Activated CD4-positive, alpha-beta T cell treated with anti-CD3 and anti-CD28 coated beads for 36 hours (primary cell): Measurements from ENCODE around the gene C3orf18. TPM values are rescaled to one million over a fixed set of nuclear protein-coding genes. Genes with fewer than 3 reads are reported as not detected.

Experiments
- ATAC-seq: fragments of 200-7000 bp; cut with Tn5 transposase; one replicate; pipeline ENCODE4 v1.10.0; 2021; ENCODE audit warnings: mild to moderate bottlenecking, moderate library complexity
- CTCF ChIA-PET: fragments of 350-600 bp; sonication (Branson Sonifier 250); formaldehyde crosslinking; loops from one replicate; lab custom pipeline; 2021; ENCODE audit warnings: antibody characterized with exemption; lab: Charles Lee
- POLR2A ChIA-PET: fragments of 350-600 bp; sonication (Branson Sonifier 250); formaldehyde crosslinking; loops from one replicate; lab custom pipeline; 2021; ENCODE audit warnings: antibody characterized with exemption, inconsistent platforms; lab: Charles Lee
- DNase-seq: peaks from one replicate; pipeline ENCODE4 v3.0.0-alpha.2; 2020
- H3K27ac Mint-ChIP-seq: one replicate; pipeline ENCODE4 v1.8.0; 2021; ENCODE audit warnings: mixed read lengths
- H3K27me3 Mint-ChIP-seq: one replicate; pipeline ENCODE4 v1.8.0; 2021; ENCODE audit warnings: mixed read lengths
- H3K36me3 Mint-ChIP-seq: one replicate; pipeline ENCODE4 v1.8.0; 2021; ENCODE audit warnings: low read depth, mixed read lengths
- H3K4me1 Mint-ChIP-seq: one replicate; pipeline ENCODE4 v1.8.0; 2021; ENCODE audit warnings: mixed read lengths
- H3K4me3 Mint-ChIP-seq: one replicate; pipeline ENCODE4 v1.8.0; 2021; ENCODE audit warnings: mild to moderate bottlenecking, moderate library complexity, mixed read lengths
- H3K9me3 Mint-ChIP-seq: one replicate; pipeline ENCODE4 v1.8.0; 2021; ENCODE audit warnings: low read depth, mixed read lengths
- intact Hi-C, 2 experiments: fragments of 100-400 bp; cut with DNase I in 1 of 2; cut with micrococcal nuclease in 1 of 2; formaldehyde crosslinking; loops; one replicate each; pipeline versions ENCODE4 v1.14.2 to v1.15.1; 2022 to 2024; cut with DNase I, micrococcal nuclease
- total RNA-seq, 2 experiments: library from RNA; stranded (reverse); gene quantifications; one replicate each; pipeline ENCODE4 v1.2.3, GENCODE V29; 2021

Gene C3orf18
- 10 to 100 TPM; 31.7 to 31.9 TPM for total RNA-seq

- POLR2A ChIA-PET, result interaction anchor here (0.5 to 10.4 kb wide), 12 partner anchors 14 to 1374 kb away, joined by 3 to 267 read pairs (median 4); partner anchors contain the start of genes CISH, HYAL3, MAPKAPK3 and NAA80
- ATAC-seq (peak; percentile 80), DNase-seq (peak; percentile 98)
- Mint-ChIP-seq H3K4me3 (peak within 1 kb of the TSS; percentile 100), H3K4me1 (peaks cover 51% of the 10 kb centered on the region), H3K9me3 (no peaks in the 10 kb centered on the region), H3K27me3 (no peaks in the 10 kb centered on the region), H3K36me3 (peaks cover 35% of the 10 kb centered on the region), H3K27ac (peak within 1 kb of the TSS; percentile 99)
- intact Hi-C loops, result loop anchor here (1.0 to 5.0 kb wide), 5 partner anchors 202 to 1490 kb away; partner anchors contain the start of genes MANF (in 2 of the 2), CYB561D2 (in 1 of the 2), DUSP7 (in 1 of the 2) and GNAI2 (in 1 of the 2)
- CTCF ChIA-PET, result interaction anchor here (0.7 to 19.8 kb wide), 10 partner anchors 16 to 321 kb away, joined by 3 to 647 read pairs (median 4); partner anchors contain the start of genes CISH, CYB561D2, MAPKAPK3 and NPRL2
Measured at GRCh38 chr3:50567386-50568167, at the start of gene C3orf18. C3orf18 (minus strand) TSS chr3:50567747; CDS start chr3:50565699, 2,048 bp downstream.

GRCh38 chr3:50616770-50617095 is 49.2 kb upstream of the C3orf18 start:
- peaks cover 63% of the 10 kb centered on the region for H3K4me1 Mint-ChIP-seq

GRCh38 chr3:50616003-50616769 is 48.6 kb upstream of the C3orf18 start:
- ChIA-PET POLR2A (interaction anchor here (0.6 to 13.7 kb wide), 12 partner anchors 10 to 884 kb away, joined by 3 to 267 read pairs (median 4); partner anchors contain the start of genes C3orf18, DCAF1 and HEMK1), CTCF (interaction anchor here (0.6 to 25.3 kb wide), 30 partner anchors 9 to 1437 kb away, joined by 3 to 647 read pairs (median 5); partner anchors contain the start of genes C3orf18, DOCK3, HEMK1 and MANF)
- DNase-seq (peak; percentile 92), ATAC-seq (peak; percentile 24)
- no peaks in the 10 kb centered on the region for H3K27me3 Mint-ChIP-seq
- H3K36me3 Mint-ChIP-seq, result peaks cover 78% of the 10 kb centered on the region
- H3K4me3 Mint-ChIP-seq, result peak overlapping the region; percentile 96
- no peaks in the 10 kb centered on the region for H3K9me3 Mint-ChIP-seq
- intact Hi-C loops, result loop anchor here (1.0 to 10.0 kb wide), 17 partner anchors 16 to 1659 kb away; partner anchors contain the start of genes MANF (in 2 of the 2), DOCK3 (in 1 of the 2), HEMK1 (in 1 of the 2) and HYAL3 (in 1 of the 2)
- H3K27ac Mint-ChIP-seq, result peak overlapping the region; percentile 96
- peaks cover 62% of the 10 kb centered on the region for H3K4me1 Mint-ChIP-seq

More at GRCh38 chr3:50616770-50617095, 49.2 kb upstream of the C3orf18 start:
- no peaks in the 10 kb centered on the region for H3K27me3 Mint-ChIP-seq
- H3K36me3 Mint-ChIP-seq, result peaks cover 74% of the 10 kb centered on the region
- peak overlapping the region; percentile 96 for H3K4me3 Mint-ChIP-seq
- ChIA-PET CTCF (interaction anchor here (0.8 to 25.3 kb wide), 18 partner anchors 10 to 772 kb away, joined by 3 to 647 read pairs (median 8); partner anchors contain the start of genes C3orf18, DOCK3, HEMK1 and MANF), POLR2A (interaction anchor here (0.6 to 13.7 kb wide), 7 partner anchors 15 to 309 kb away, joined by 3 to 267 read pairs (median 9); partner anchors contain the start of genes C3orf18 and HEMK1)
- H3K9me3 Mint-ChIP-seq, result no peaks in the 10 kb centered on the region
- peak overlapping the region; percentile 96 for H3K27ac Mint-ChIP-seq
- peak; percentile 98 for DNase-seq
- peak; percentile 55 for ATAC-seq
- intact Hi-C loops, result loop anchor here (1.0 to 10.0 kb wide), 17 partner anchors 16 to 1658 kb away; partner anchors contain the start of genes MANF (in 2 of the 2), DOCK3 (in 1 of the 2), HEMK1 (in 1 of the 2) and HYAL3 (in 1 of the 2)

GRCh38 chr3:50615190-50615589 is 47.6 kb upstream of the C3orf18 start:
- no peak for ATAC-seq
- Mint-ChIP-seq H3K4me3 (peak overlapping the region; percentile 96), H3K4me1 (peaks cover 52% of the 10 kb centered on the region), H3K36me3 (peaks cover 78% of the 10 kb centered on the region), H3K27me3 (no peaks in the 10 kb centered on the region), H3K9me3 (no peaks in the 10 kb centered on the region), H3K27ac (peak overlapping the region; percentile 96)
- intact Hi-C loops, result loop anchor here (5.0 to 10.0 kb wide), 4 partner anchors 272 to 1660 kb away; partner anchors contain the start of genes PARP3 (in 1 of the 2), RRP9 (in 1 of the 2) and WDR82 (in 1 of the 2)
- DNase-seq, result no peak
- ChIA-PET CTCF (interaction anchor here (0.8 to 25.3 kb wide), 22 partner anchors 8 to 773 kb away, joined by 3 to 647 read pairs (median 6); partner anchors contain the start of genes C3orf18, DOCK3 and HEMK1), POLR2A (interaction anchor here (1.2 to 13.7 kb wide), 4 partner anchors 9 to 45 kb away, joined by 3 to 267 read pairs (median 13); partner anchors contain the start of genes C3orf18 and HEMK1)

- CTCF ChIA-PET, result interaction anchor here (0.5 to 25.3 kb wide), 19 partner anchors 9 to 775 kb away, joined by 3 to 647 read pairs (median 5); partner anchors contain the start of genes C3orf18 and HEMK1
- intact Hi-C loops, result loop anchor here (1.0 to 10.0 kb wide), 13 partner anchors 11 to 1662 kb away; partner anchors contain the start of genes CYB561D2 (in 2 of the 2), NPRL2 (in 2 of the 2), GNAI2 (in 1 of the 2) and HYAL3 (in 1 of the 2)
- Mint-ChIP-seq H3K27ac (peak overlapping the region; percentile 98), H3K27me3 (no peaks in the 10 kb centered on the region), H3K9me3 (no peaks in the 10 kb centered on the region), H3K4me3 (peak overlapping the region; percentile 96), H3K4me1 (peaks cover 39% of the 10 kb centered on the region), H3K36me3 (peaks cover 83% of the 10 kb centered on the region)
- ATAC-seq (no peak), DNase-seq (peak; percentile 15)
- POLR2A ChIA-PET, result interaction anchor here (0.8 to 13.7 kb wide), 4 partner anchors 11 to 43 kb away, joined by 5 to 267 read pairs (median 204); partner anchors contain the start of genes C3orf18 and HEMK1
Measured at GRCh38 chr3:50612970-50613846, 45.7 kb upstream of the C3orf18 start.

- H3K4me3 Mint-ChIP-seq, result peak overlapping the region; percentile 96
- ChIA-PET CTCF (interaction anchor here (0.5 to 25.3 kb wide), 14 partner anchors 9 to 780 kb away, joined by 3 to 647 read pairs (median 5); partner anchors contain the start of genes C3orf18 and HEMK1), POLR2A (interaction anchor here (0.6 to 13.7 kb wide), 8 partner anchors 11 to 923 kb away, joined by 3 to 267 read pairs (median 8); partner anchors contain the start of genes C3orf18, CYB561D2, HEMK1 and MST1)
- intact Hi-C loops, result loop anchor here (1.0 to 10.0 kb wide), 13 partner anchors 10 to 1662 kb away; partner anchors contain the start of genes CYB561D2 (in 2 of the 2), NPRL2 (in 2 of the 2), GNAI2 (in 1 of the 2) and HYAL3 (in 1 of the 2)
- peaks cover 87% of the 10 kb centered on the region for H3K36me3 Mint-ChIP-seq
- peak overlapping the region; percentile 98 for H3K27ac Mint-ChIP-seq
- H3K27me3 Mint-ChIP-seq, result no peaks in the 10 kb centered on the region
- DNase-seq (no peak), ATAC-seq (no peak)
- H3K9me3 Mint-ChIP-seq, result no peaks in the 10 kb centered on the region
- H3K4me1 Mint-ChIP-seq, result peaks cover 37% of the 10 kb centered on the region
Measured at GRCh38 chr3:50612234-50612882, 44.8 kb upstream of the C3orf18 start.

- H3K36me3 Mint-ChIP-seq, result peaks cover 94% of the 10 kb centered on the region
- H3K9me3 Mint-ChIP-seq, result no peaks in the 10 kb centered on the region
- H3K27ac Mint-ChIP-seq, result peak within 1 kb of the TSS; percentile 100
- intact Hi-C loops, result loop anchor here (1.0 to 10.0 kb wide), 15 partner anchors 9 to 1663 kb away; partner anchors contain the start of genes CYB561D2 (in 2 of the 2), NPRL2 (in 2 of the 2), GNAI2 (in 1 of the 2) and HEMK1 (in 1 of the 2)
- peak; percentile 99 for DNase-seq
- no peaks in the 10 kb centered on the region for H3K27me3 Mint-ChIP-seq
- peaks cover 39% of the 10 kb centered on the region for H3K4me1 Mint-ChIP-seq
- CTCF ChIA-PET, result interaction anchor here (0.6 to 25.3 kb wide), 10 partner anchors 10 to 1358 kb away, joined by 3 to 647 read pairs (median 5); partner anchors contain the start of genes C3orf18 and HEMK1
- POLR2A ChIA-PET, result interaction anchor here (0.6 to 13.7 kb wide), 10 partner anchors 9 to 923 kb away, joined by 3 to 267 read pairs (median 4); partner anchors contain the start of genes C3orf18, CYB561D2, HEMK1 and MST1
- H3K4me3 Mint-ChIP-seq, result peak within 1 kb of the TSS; percentile 96
- peak; percentile 68 for ATAC-seq
Measured at GRCh38 chr3:50611464-50612233, 44.1 kb upstream of the C3orf18 start, which contains the start of gene CISH. CISH (minus strand) TSS chr3:50611774; CDS start chr3:50611650, 124 bp downstream.
